ENCODE measurements around the gene GDI1. TPM values are rescaled to one million over a fixed set of nuclear protein-coding genes. Genes with fewer than 3 reads are reported as not detected.

GDI1 gene
- total and polyA plus RNA-seq, 10 of the 15 experiments (the other 5 are each of a cell fraction or from before 2014, with no cell fraction given) = 0.92 to 102 (median 49.6) TPM

DNA sequence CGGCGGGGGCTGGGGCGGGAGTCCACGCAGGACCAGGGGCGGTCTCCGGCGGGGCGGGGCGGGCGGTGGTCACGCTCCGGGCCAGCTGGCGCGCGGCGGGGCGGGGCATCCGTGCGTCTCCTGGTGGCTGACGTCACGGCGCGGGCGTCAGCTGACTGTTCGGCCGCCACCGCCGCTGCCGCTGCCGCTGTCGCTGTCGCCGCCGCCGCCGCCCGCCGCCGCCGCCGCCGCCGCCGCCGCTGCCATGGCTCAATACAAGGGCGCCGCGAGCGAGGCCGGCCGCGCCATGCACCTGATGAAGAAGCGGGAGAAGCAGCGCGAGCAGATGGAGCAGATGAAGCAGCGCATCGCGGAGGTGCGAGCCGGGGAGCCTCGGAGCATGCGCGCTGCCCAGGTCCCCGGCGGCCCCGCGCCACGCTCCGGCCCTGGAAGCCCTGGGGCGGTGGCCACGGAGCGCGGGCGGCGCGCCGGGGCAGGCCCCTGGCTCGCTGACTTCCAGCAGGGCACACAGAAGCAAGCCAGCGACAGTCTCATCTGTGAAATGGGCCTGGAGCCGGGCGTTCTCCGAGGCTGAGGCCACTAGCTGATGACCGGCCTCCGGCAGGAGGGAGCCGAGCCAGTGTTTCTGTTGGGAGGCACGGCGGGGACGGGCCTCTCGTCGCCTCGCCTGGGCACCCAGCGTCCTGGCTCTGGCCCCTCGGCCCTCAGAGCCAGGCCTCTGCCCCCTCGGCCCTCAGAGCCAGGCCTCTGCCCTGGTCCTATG, 7.2 kb downstream of the GDI1 start, which contains the start of gene FAM50A (continued):
- TF ChIP-seq, protein P1, sequence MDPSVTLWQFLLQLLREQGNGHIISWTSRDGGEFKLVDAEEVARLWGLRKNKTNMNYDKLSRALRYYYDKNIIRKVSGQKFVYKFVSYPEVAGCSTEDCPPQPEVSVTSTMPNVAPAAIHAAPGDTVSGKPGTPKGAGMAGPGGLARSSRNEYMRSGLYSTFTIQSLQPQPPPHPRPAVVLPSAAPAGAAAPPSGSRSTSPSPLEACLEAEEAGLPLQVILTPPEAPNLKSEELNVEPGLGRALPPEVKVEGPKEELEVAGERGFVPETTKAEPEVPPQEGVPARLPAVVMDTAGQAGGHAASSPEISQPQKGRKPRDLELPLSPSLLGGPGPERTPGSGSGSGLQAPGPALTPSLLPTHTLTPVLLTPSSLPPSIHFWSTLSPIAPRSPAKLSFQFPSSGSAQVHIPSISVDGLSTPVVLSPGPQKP (IDR thresholded peaks at IDR 0.05; ENCODE audit: low read depth, low read length) = no peak
- TF ChIP-seq BACH1 (IDR thresholded peaks at IDR 0.05; ENCODE audit: borderline replicate concordance) (peak; percentile 46; the same call in 1 of the 2 replicates), MEF2B (IDR thresholded peaks at IDR 0.05; ENCODE audit: partially characterized antibody, poor library complexity, severe bottlenecking) (no peak), BMI1 (IDR thresholded peaks at IDR 0.05; ENCODE audit: borderline replicate concordance) (no peak), STAT3 (IDR thresholded peaks at IDR 0.05; ENCODE audit: low read depth, low read length) (no peak), RB1 (IDR thresholded peaks at IDR 0.05; ENCODE audit: borderline replicate concordance) (no peak; the same call in 1 of the 2 replicates), GATAD2B (conservative IDR thresholded peaks at IDR 0.05; ENCODE audit: low read depth) (peak; percentile 27; the same call in 1 of the 2 replicates), SMAD1 (IDR thresholded peaks at IDR 0.05; ENCODE audit: low read depth, partially characterized antibody) (no peak), ESRRA (IDR thresholded peaks at IDR 0.05; ENCODE audit: low read length) (no peak), SRF (IDR thresholded peaks at IDR 0.05; ENCODE audit: low read depth in 2 of 2, low read length in 2 of 2) (no peak), TCF12 (IDR thresholded peaks at IDR 0.05; ENCODE audit: low read depth, low read length) (no peak), IKZF1 (conservative IDR thresholded peaks at IDR 0.05) (peak; percentile 36), IRF4 (IDR thresholded peaks at IDR 0.05; ENCODE audit: low read depth, low read length) (no peak), CREB1 (IDR thresholded peaks at IDR 0.05; ENCODE audit: low read depth) (peak; percentile 59; the same call in 1 of the 2 replicates), ZBED1 (IDR thresholded peaks at IDR 0.05; ENCODE audit: borderline replicate concordance) (no peak), LARP7 (IDR thresholded peaks at IDR 0.05) (peak; percentile 38; the same call in 1 of the 2 replicates)
- TF ChIP-seq, protein P2, sequence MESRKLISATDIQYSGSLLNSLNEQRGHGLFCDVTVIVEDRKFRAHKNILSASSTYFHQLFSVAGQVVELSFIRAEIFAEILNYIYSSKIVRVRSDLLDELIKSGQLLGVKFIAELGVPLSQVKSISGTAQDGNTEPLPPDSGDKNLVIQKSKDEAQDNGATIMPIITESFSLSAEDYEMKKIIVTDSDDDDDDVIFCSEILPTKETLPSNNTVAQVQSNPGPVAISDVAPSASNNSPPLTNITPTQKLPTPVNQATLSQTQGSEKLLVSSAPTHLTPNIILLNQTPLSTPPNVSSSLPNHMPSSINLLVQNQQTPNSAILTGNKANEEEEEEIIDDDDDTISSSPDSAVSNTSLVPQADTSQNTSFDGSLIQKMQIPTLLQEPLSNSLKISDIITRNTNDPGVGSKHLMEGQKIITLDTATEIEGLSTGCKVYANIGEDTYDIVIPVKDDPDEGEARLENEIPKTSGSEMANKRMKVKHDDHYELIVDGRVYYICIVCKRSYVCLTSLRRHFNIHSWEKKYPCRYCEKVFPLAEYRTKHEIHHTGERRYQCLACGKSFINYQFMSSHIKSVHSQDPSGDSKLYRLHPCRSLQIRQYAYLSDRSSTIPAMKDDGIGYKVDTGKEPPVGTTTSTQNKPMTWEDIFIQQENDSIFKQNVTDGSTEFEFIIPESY (IDR thresholded peaks at IDR 0.05) = no peak
- TF ChIP-seq, protein P3, sequence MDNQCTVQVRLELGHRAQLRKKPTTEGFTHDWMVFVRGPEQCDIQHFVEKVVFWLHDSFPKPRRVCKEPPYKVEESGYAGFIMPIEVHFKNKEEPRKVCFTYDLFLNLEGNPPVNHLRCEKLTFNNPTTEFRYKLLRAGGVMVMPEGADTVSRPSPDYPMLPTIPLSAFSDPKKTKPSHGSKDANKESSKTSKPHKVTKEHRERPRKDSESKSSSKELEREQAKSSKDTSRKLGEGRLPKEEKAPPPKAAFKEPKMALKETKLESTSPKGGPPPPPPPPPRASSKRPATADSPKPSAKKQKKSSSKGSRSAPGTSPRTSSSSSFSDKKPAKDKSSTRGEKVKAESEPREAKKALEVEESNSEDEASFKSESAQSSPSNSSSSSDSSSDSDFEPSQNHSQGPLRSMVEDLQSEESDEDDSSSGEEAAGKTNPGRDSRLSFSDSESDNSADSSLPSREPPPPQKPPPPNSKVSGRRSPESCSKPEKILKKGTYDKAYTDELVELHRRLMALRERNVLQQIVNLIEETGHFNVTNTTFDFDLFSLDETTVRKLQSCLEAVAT (IDR thresholded peaks at IDR 0.05) = no peak
- TF ChIP-seq, protein P4, sequence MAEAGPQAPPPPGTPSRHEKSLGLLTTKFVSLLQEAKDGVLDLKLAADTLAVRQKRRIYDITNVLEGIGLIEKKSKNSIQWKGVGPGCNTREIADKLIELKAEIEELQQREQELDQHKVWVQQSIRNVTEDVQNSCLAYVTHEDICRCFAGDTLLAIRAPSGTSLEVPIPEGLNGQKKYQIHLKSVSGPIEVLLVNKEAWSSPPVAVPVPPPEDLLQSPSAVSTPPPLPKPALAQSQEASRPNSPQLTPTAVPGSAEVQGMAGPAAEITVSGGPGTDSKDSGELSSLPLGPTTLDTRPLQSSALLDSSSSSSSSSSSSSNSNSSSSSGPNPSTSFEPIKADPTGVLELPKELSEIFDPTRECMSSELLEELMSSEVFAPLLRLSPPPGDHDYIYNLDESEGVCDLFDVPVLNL (IDR thresholded peaks at IDR 0.05; ENCODE audit: low read depth, low read length) = no peak
- TF ChIP-seq, protein P5, sequence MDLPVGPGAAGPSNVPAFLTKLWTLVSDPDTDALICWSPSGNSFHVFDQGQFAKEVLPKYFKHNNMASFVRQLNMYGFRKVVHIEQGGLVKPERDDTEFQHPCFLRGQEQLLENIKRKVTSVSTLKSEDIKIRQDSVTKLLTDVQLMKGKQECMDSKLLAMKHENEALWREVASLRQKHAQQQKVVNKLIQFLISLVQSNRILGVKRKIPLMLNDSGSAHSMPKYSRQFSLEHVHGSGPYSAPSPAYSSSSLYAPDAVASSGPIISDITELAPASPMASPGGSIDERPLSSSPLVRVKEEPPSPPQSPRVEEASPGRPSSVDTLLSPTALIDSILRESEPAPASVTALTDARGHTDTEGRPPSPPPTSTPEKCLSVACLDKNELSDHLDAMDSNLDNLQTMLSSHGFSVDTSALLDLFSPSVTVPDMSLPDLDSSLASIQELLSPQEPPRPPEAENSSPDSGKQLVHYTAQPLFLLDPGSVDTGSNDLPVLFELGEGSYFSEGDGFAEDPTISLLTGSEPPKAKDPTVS (IDR thresholded peaks at IDR 0.05; ENCODE audit: low read depth, low read length) = no peak
